Kidney epithelial cell (primary cell): ENCODE results near the gene ZFAND3. TPM values are rescaled to one million over a fixed set of nuclear protein-coding genes. Genes with fewer than 3 reads are reported as not detected.

Source experiments
- DNase-seq: peaks from one replicate; pipeline ENCODE4 v3.0.0-alpha.2; 2010; ENCODE audit warnings: low read depth
- H3K27me3 ChIP-seq: 2 replicates; pipeline ENCODE4 v1.6.0; 2011; ENCODE audit warnings: low read length; ENCODE audit not compliant: control insufficient read depth, insufficient read depth
- H3K36me3 ChIP-seq: 2 replicates; pipeline ENCODE4 v1.5.1; 2011; ENCODE audit warnings: low read length; ENCODE audit not compliant: control insufficient read depth, insufficient read depth
- H3K4me3 ChIP-seq: 2 replicates; pipeline ENCODE4 v1.5.1; 2011; ENCODE audit warnings: low read depth, mild to moderate bottlenecking, control low read depth, low read length
- CTCF ChIP-seq: IDR thresholded peaks from 2 replicates; pipeline ENCODE4 v1.5.1; 2011; ENCODE audit warnings: mild to moderate bottlenecking, moderate library complexity, low read length, control low read depth, inconsistent platforms; ENCODE audit not compliant: insufficient read depth, poor library complexity, severe bottlenecking
- total RNA-seq: library from RNA; depleted of rRNA; stranded (reverse); fragments of >200 nt; gene quantifications from 2 replicates; pipeline ENCODE4 v1.2.3, GENCODE V29; 2015

ZFAND3 gene
- total RNA-seq, 1 donor from 2014 or later = 49.4 TPM

- TF ChIP-seq CTCF = no peak
- H3K27me3 ChIP-seq = no peaks in the 10 kb centered on the region
- no peak overlapping the region for H3K4me3 ChIP-seq
- H3K36me3 ChIP-seq = no peaks in the 10 kb centered on the region
- no peak for DNase-seq
These were observed 291.0 kb downstream of the ZFAND3 start for GRCh38 chr6:38110481-38110971.

GRCh38 chr6:38112181-38112580 is 292.7 kb downstream of the ZFAND3 start:
- Histone ChIP-seq H3K4me3 (no peak overlapping the region), H3K36me3 (no peaks in the 10 kb centered on the region), H3K27me3 (no peaks in the 10 kb centered on the region)
- TF ChIP-seq CTCF = no peak
- DNase-seq = no peak

GRCh38 chr6:38113825-38114576 is 294.5 kb downstream of the ZFAND3 start:
- no peak for TF ChIP-seq CTCF
- H3K4me3 ChIP-seq = no peak overlapping the region
- H3K27me3 ChIP-seq = no peaks in the 10 kb centered on the region
- H3K36me3 ChIP-seq = no peaks in the 10 kb centered on the region
- DNase-seq = no peak

GRCh38 chr6:38114976-38115625 is 295.6 kb downstream of the ZFAND3 start:
- Histone ChIP-seq H3K27me3 (no peaks in the 10 kb centered on the region), H3K4me3 (no peak overlapping the region), H3K36me3 (no peaks in the 10 kb centered on the region)
- no peak for TF ChIP-seq CTCF
- no peak for DNase-seq

- Histone ChIP-seq H3K4me3 (no peak overlapping the region), H3K36me3 (no peaks in the 10 kb centered on the region), H3K27me3 (no peaks in the 10 kb centered on the region)
- no peak for DNase-seq
- TF ChIP-seq CTCF = no peak
These were observed 296.1 kb downstream of the ZFAND3 start for GRCh38 chr6:38115626-38116008.
